ENCODE measurements around the gene CACNA1B. TPM values are rescaled to one million over a fixed set of nuclear protein-coding genes. Genes with fewer than 3 reads are reported as not detected.

The CACNA1B gene
- total RNA-seq, 2 donors from 2014 or later, result 3.6 to 7.9 TPM

DNA sequence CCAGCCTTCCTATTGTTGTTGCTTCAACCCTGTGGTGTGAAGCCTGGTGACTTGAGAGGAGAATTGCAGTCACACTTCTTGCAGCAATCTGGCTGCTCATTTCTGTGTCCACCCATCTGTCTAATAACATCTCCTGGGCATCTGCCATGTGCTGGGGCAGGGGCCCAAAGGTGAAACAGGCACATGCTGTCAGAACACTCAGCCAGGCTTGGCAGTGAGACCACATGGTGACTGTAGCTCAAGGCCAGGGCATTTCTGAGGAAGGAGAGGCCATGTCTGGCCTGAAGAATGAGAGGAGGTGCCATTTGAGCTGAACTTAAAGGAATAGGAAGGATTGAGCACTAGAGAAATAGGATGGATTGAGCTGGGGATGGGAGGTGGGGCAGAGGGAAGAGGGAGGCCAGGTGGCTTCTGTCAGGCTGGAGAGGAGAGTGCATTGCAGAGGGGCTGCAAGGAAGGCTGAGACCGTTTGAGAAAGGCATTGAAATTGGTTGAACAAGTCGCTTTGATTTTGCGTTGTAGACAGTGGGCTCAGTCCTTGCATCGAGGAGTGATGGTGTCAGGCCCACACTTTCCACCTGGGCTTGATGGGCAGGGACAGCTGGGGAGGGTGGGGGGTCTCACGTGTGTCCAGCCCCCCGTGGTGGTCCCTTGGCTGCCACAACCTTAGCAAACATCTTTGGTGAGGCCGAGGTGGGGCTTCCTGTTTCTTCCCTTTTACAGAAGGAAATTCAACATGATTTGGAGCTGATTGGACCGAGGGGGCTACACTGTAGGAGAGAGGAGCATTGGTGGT, 222.4 kb downstream of the CACNA1B start:
- WGBS, 2 experiments (ENCODE audit: insufficient coverage in 1 of 2, insufficient read length in 1 of 2), result 61 to 82% methylated on average over 5 to 8 of the region's 8 CpGs
- no peak overlapping the region for H3K27ac ChIP-seq (ENCODE audit: low read depth, low read length)
- no peaks in the 10 kb centered on the region for H3K4me1 Mint-ChIP-seq
- no peaks in the 10 kb centered on the region for H3K36me3 ChIP-seq (ENCODE audit: control insufficient read depth, insufficient read depth, low read length)
- no peaks in the 10 kb centered on the region for H3K4me1 ChIP-seq (ENCODE audit: control insufficient read depth, insufficient read depth, low read length)
- peak; percentile 24 for DNase-seq
- H3K27me3 Mint-ChIP-seq (ENCODE audit: insufficient read depth), result no peaks in the 10 kb centered on the region
- H3K4me3 ChIP-seq (ENCODE audit: low read length), result no peak overlapping the region
- no peaks in the 10 kb centered on the region for H3K9me3 Mint-ChIP-seq
- H3K27ac Mint-ChIP-seq, result no peak overlapping the region
- H3K9ac ChIP-seq (ENCODE audit: extremely low read depth, low read length, poor library complexity, severe bottlenecking), result no peak overlapping the region
- H3K27me3 ChIP-seq (ENCODE audit: control insufficient read depth, insufficient read depth, low read length, poor library complexity, severe bottlenecking), result no peaks in the 10 kb centered on the region
- no peak overlapping the region for H3K4me3 Mint-ChIP-seq
- H3K9me3 ChIP-seq (ENCODE audit: control insufficient read depth, low read length), result peaks cover 25% of the 10 kb centered on the region
- TF ChIP-seq, protein P1, sequence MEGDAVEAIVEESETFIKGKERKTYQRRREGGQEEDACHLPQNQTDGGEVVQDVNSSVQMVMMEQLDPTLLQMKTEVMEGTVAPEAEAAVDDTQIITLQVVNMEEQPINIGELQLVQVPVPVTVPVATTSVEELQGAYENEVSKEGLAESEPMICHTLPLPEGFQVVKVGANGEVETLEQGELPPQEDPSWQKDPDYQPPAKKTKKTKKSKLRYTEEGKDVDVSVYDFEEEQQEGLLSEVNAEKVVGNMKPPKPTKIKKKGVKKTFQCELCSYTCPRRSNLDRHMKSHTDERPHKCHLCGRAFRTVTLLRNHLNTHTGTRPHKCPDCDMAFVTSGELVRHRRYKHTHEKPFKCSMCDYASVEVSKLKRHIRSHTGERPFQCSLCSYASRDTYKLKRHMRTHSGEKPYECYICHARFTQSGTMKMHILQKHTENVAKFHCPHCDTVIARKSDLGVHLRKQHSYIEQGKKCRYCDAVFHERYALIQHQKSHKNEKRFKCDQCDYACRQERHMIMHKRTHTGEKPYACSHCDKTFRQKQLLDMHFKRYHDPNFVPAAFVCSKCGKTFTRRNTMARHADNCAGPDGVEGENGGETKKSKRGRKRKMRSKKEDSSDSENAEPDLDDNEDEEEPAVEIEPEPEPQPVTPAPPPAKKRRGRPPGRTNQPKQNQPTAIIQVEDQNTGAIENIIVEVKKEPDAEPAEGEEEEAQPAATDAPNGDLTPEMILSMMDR (conservative IDR thresholded peaks at IDR 0.05), result no peak
- peaks cover 22% of the 10 kb centered on the region for H3K36me3 Mint-ChIP-seq (ENCODE audit: low read depth)

DNA sequence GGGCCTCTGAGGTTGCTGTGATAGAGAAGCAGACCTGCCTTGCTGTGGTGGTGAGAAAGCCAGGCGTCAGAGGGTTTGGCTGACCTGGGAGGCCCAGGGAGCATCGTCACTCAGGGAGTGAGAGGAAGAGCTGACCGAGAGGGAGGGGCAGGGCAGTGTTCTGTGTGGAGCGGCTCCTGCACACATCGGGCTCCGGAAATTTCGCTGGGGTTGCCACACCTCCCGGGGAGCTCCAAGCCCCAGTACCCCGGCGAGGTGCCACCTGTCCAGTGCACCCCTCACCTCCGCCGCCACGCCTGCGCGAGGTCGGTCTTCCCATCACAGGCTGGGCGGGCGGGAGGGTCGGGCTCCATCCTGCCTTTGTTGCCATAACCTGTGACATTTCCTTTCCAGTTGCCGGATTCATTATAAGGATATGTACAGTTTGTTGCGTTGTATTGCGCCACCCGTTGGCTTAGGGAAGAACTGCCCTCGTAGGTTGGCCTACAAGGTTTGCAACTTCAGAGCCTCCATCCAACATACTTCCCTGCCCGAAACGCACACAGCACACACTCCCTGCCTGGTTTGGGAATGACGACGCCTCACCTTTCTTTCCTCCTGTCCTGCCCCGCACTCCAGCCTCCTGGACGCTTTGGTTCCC, 223.2 kb downstream of the CACNA1B start:
- no peaks in the 10 kb centered on the region for H3K27me3 Mint-ChIP-seq (ENCODE audit: insufficient read depth)
- peaks cover 15% of the 10 kb centered on the region for H3K36me3 Mint-ChIP-seq (ENCODE audit: low read depth)
- no peaks in the 10 kb centered on the region for H3K4me1 Mint-ChIP-seq
- H3K4me3 Mint-ChIP-seq, result no peak overlapping the region
- no peak overlapping the region for H3K27ac ChIP-seq (ENCODE audit: low read depth, low read length)
- DNase-seq, result peak; percentile 67
- H3K36me3 ChIP-seq (ENCODE audit: control insufficient read depth, insufficient read depth, low read length), result no peaks in the 10 kb centered on the region
- peaks cover 19% of the 10 kb centered on the region for H3K9me3 ChIP-seq (ENCODE audit: control insufficient read depth, low read length)
- H3K9me3 Mint-ChIP-seq, result no peaks in the 10 kb centered on the region
- no peak overlapping the region for H3K27ac Mint-ChIP-seq
- no peaks in the 10 kb centered on the region for H3K27me3 ChIP-seq (ENCODE audit: control insufficient read depth, insufficient read depth, low read length, poor library complexity, severe bottlenecking)
- WGBS, 2 experiments (ENCODE audit: insufficient coverage in 1 of 2, insufficient read length in 1 of 2), result 90 to 95% methylated on average over 24 to 30 of the region's 30 CpGs
- H3K9ac ChIP-seq (ENCODE audit: extremely low read depth, low read length, poor library complexity, severe bottlenecking), result no peak overlapping the region
- H3K4me1 ChIP-seq (ENCODE audit: control insufficient read depth, insufficient read depth, low read length), result no peaks in the 10 kb centered on the region
- H3K4me3 ChIP-seq (ENCODE audit: low read length), result no peak overlapping the region
- TF ChIP-seq, protein P1 (conservative IDR thresholded peaks at IDR 0.05), result peak; percentile 73

DNA sequence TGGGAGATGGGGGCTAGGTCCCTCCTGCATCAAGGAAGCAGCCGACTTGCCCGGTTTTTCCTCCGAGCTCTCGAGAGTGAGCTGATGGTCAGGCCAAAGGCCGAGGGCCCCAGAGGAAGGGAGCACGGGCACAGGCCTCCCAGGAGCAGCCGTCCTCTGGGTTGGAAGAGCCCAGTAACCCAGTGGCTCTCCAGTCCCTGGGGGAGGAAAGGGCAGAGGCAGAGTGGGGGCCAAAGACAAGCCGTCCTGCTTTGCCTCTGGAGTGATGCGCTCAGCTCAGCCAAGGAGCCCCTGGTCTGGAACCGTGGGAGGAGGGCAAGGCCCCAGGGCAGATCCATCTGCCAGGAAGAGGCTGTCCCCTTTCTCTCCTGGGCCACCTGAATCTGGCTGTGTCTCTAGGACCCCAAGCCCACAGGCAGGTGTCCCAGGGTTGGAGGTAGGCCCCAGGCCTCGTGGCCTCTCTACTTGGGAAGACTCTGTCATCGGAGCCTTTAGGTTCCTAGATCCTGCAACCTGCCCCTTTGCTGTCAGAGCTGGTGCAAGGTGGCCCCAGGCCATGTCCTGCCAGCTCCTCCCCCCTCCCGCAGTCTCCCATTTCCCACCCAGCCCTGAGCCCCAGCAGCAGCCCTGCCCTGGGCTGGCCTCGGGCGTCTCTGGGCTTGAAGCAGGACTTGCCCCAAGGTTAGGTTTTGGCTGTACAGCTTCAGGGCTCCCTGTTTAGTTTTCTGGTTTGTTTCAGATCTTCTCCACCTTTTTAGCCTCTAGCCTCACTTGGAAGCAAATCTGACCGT, 224.1 kb downstream of the CACNA1B start:
- Mint-ChIP-seq H3K9me3 (no peaks in the 10 kb centered on the region), H3K4me3 (no peak overlapping the region), H3K27ac (no peak overlapping the region), H3K4me1 (no peaks in the 10 kb centered on the region), H3K36me3 (ENCODE audit: low read depth) (peaks cover 11% of the 10 kb centered on the region), H3K27me3 (ENCODE audit: insufficient read depth) (no peaks in the 10 kb centered on the region)
- Histone ChIP-seq H3K4me3 (ENCODE audit: low read length) (no peak overlapping the region), H3K27me3 (ENCODE audit: control insufficient read depth, insufficient read depth, low read length, poor library complexity, severe bottlenecking) (no peaks in the 10 kb centered on the region), H3K9ac (ENCODE audit: extremely low read depth, low read length, poor library complexity, severe bottlenecking) (no peak overlapping the region), H3K36me3 (ENCODE audit: control insufficient read depth, insufficient read depth, low read length) (no peaks in the 10 kb centered on the region), H3K4me1 (ENCODE audit: control insufficient read depth, insufficient read depth, low read length) (no peaks in the 10 kb centered on the region), H3K9me3 (ENCODE audit: control insufficient read depth, low read length) (peaks cover 19% of the 10 kb centered on the region), H3K27ac (ENCODE audit: low read depth, low read length) (no peak overlapping the region)
- peak; percentile 24 for DNase-seq
- TF ChIP-seq, protein P1 (conservative IDR thresholded peaks at IDR 0.05), result no peak
- 87 to 89% methylated on average over 7 to 16 of the region's 16 CpGs for WGBS, 2 experiments (ENCODE audit: insufficient coverage in 1 of 2, insufficient read length in 1 of 2)

Data from endodermal cell (in vitro differentiated cells).